ENCODE data around the gene SPAG4.

DNA sequence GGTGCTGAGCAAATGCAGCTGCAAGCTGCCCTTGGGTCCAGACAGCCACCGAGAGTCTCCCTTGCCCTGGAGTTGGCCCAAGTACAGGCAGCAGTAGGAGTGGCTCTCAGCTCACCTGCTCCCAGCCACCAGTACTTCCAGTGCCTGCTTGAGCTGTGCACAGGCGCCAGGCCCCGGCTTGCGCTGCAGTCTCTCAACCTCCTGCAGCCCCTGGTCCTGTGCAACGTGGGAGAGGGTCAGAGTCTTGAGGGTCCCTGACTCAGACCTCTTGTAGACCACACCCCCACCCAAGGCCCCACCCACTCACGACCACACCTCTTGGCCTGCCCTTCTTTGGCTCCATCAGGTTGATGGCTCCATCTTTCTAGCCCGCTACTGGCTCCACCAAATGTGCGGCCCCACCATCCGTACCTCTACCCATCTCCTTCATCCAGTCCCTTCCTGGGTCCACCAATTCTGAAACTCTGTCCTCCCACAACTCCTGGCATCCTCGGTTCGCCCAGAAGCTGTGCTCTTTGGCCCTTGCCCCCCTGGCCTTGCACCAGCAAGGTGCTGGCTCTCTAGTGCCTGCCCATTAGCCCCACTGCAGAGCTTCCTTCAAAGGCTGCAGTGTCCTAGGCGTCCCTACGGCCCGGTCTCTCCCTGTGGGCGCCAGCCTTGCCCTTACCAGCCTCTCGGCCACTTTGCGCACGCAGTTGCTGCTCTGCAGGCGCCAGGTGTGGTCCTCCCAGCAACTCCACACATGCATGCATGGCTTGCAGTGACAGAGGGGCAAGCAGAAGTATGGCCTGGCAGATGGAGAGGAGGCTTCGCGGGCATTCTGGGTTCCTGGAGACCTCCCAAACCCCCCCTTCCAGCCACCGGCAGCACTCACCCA lies 16.5 kb upstream of the SPAG4 start:
- TF ChIP-seq, protein P1, sequence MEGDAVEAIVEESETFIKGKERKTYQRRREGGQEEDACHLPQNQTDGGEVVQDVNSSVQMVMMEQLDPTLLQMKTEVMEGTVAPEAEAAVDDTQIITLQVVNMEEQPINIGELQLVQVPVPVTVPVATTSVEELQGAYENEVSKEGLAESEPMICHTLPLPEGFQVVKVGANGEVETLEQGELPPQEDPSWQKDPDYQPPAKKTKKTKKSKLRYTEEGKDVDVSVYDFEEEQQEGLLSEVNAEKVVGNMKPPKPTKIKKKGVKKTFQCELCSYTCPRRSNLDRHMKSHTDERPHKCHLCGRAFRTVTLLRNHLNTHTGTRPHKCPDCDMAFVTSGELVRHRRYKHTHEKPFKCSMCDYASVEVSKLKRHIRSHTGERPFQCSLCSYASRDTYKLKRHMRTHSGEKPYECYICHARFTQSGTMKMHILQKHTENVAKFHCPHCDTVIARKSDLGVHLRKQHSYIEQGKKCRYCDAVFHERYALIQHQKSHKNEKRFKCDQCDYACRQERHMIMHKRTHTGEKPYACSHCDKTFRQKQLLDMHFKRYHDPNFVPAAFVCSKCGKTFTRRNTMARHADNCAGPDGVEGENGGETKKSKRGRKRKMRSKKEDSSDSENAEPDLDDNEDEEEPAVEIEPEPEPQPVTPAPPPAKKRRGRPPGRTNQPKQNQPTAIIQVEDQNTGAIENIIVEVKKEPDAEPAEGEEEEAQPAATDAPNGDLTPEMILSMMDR (IDR thresholded peaks at IDR 0.05; ENCODE audit: poor library complexity, severe bottlenecking): no peak
- TF ChIP-seq POLR2AphosphoS5 (IDR thresholded peaks at IDR 0.05) (no peak), EZH2 (IDR thresholded peaks at IDR 0.05; ENCODE audit: borderline replicate concordance, insufficient read depth, low read length, poor library complexity, severe bottlenecking) (no peak), EP300 (conservative IDR thresholded peaks at IDR 0.05; ENCODE audit: poor library complexity, severe bottlenecking) (no peak), TAF1 (IDR thresholded peaks at IDR 0.05; ENCODE audit: low read depth) (no peak), RAD21 (conservative IDR thresholded peaks at IDR 0.05) (no peak), SMC3 (conservative IDR thresholded peaks at IDR 0.05; ENCODE audit: poor library complexity) (no peak), MXI1 (conservative IDR thresholded peaks at IDR 0.05; ENCODE audit: poor library complexity, severe bottlenecking) (no peak)
- TF ChIP-seq, protein P2, sequence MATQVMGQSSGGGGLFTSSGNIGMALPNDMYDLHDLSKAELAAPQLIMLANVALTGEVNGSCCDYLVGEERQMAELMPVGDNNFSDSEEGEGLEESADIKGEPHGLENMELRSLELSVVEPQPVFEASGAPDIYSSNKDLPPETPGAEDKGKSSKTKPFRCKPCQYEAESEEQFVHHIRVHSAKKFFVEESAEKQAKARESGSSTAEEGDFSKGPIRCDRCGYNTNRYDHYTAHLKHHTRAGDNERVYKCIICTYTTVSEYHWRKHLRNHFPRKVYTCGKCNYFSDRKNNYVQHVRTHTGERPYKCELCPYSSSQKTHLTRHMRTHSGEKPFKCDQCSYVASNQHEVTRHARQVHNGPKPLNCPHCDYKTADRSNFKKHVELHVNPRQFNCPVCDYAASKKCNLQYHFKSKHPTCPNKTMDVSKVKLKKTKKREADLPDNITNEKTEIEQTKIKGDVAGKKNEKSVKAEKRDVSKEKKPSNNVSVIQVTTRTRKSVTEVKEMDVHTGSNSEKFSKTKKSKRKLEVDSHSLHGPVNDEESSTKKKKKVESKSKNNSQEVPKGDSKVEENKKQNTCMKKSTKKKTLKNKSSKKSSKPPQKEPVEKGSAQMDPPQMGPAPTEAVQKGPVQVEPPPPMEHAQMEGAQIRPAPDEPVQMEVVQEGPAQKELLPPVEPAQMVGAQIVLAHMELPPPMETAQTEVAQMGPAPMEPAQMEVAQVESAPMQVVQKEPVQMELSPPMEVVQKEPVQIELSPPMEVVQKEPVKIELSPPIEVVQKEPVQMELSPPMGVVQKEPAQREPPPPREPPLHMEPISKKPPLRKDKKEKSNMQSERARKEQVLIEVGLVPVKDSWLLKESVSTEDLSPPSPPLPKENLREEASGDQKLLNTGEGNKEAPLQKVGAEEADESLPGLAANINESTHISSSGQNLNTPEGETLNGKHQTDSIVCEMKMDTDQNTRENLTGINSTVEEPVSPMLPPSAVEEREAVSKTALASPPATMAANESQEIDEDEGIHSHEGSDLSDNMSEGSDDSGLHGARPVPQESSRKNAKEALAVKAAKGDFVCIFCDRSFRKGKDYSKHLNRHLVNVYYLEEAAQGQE (IDR thresholded peaks at IDR 0.05; ENCODE audit: borderline replicate concordance): no peak
